ENCODE data around the gene TGFA.

- TF ChIP-seq CTCF (IDR thresholded peaks at IDR 0.05 in 2 of 3, conservative IDR thresholded peaks at IDR 0.05 in 1 of 3; ENCODE audit: borderline replicate concordance in 1 of 3, insufficient read depth in 1 of 3, low read depth in 2 of 3, low read length in 2 of 3), result no peak
- TF ChIP-seq SIN3A (IDR thresholded peaks at IDR 0.05; ENCODE audit: low read depth), result no peak
- TF ChIP-seq EGR1 (IDR thresholded peaks at IDR 0.05; ENCODE audit: low read depth), result no peak
- TF ChIP-seq POLR2A (IDR thresholded peaks at IDR 0.05; ENCODE audit: borderline replicate concordance, extremely low read depth, insufficient read depth, insufficient read length), result no peak
Observed at GRCh38 chr2:70467831-70468779, 85.5 kb downstream of the TGFA start.

All from HCT116 (cell line).